OCI-LY7 (cell line): Measurements from ENCODE around the gene BICRAL. TPM values are rescaled to one million over a fixed set of nuclear protein-coding genes. Genes with fewer than 3 reads are reported as not detected.

ENCODE experiments used
- BruUV-seq: library from RNA; stranded (reverse); fragments of 400-500 nt; replicated peaks from 2 replicates; lab custom pipeline; 2021; lab: Mats Ljungman, UMichigan
- CTCF ChIA-PET: fragments of 300-600 bp; sonication (Branson Sonifier 250); formaldehyde crosslinking; loops from one replicate; lab custom pipeline; 2022; ENCODE audit warnings: antibody characterized with exemption; ENCODE audit not compliant: unreplicated experiment; lab: Charles Lee
- POLR2A ChIA-PET: fragments of 300-600 bp; sonication (Branson Sonifier 250); formaldehyde crosslinking; loops from one replicate; lab custom pipeline; 2022; ENCODE audit warnings: antibody characterized with exemption; lab: Charles Lee
- DNase-seq: peaks from one replicate; pipeline ENCODE4 v3.0.0-alpha.2; 2015; ENCODE audit warnings: low spot score
- H2AFZ ChIP-seq: fragments of 200-600 bp; sonication (generic), shearing (Covaris generic); 2 replicates; pipeline ENCODE4 v1.6.1; 2014; ENCODE audit warnings: mild to moderate bottlenecking, antibody characterized with exemption, low read length, moderate library complexity
- H3K27ac ChIP-seq: fragments of 200-600 bp; sonication (generic); 2 replicates; pipeline ENCODE4 v1.5.1; 2014; ENCODE audit warnings: mixed run types, low read depth, mild to moderate bottlenecking, moderate library complexity, low read length, inconsistent platforms; ENCODE audit not compliant: poor library complexity, severe bottlenecking
- H3K36me3 ChIP-seq: fragments of 200-600 bp; sonication (generic); 2 replicates; pipeline ENCODE4 v1.6.1; 2014; ENCODE audit warnings: mild to moderate bottlenecking, antibody characterized with exemption, low read length, moderate library complexity, mixed read lengths; ENCODE audit not compliant: insufficient read depth
- H3K4me1 ChIP-seq: fragments of 200-600 bp; sonication (generic); 2 replicates; pipeline ENCODE4 v1.5.1; 2014; ENCODE audit warnings: mild to moderate bottlenecking, low read length; ENCODE audit not compliant: insufficient read depth, poor library complexity, severe bottlenecking
- H3K4me2 ChIP-seq: fragments of 200-600 bp; sonication (generic); 2 replicates; pipeline ENCODE4 v1.6.1; 2014; ENCODE audit warnings: mild to moderate bottlenecking, low read length
- H3K4me3 ChIP-seq: fragments of 200-600 bp; sonication (generic); 2 replicates; pipeline ENCODE4 v1.5.1; 2014; ENCODE audit warnings: mild to moderate bottlenecking, low read depth, low read length; ENCODE audit not compliant: poor library complexity, severe bottlenecking
- H3K79me2 ChIP-seq: fragments of 200-600 bp; sonication (generic); 2 replicates; pipeline ENCODE4 v1.6.1; 2016; ENCODE audit warnings: low read depth, mild to moderate bottlenecking, low read length, moderate library complexity, mixed read lengths; ENCODE audit not compliant: insufficient read depth
- H3K9me2 ChIP-seq: fragments of 200-600 bp; sonication (generic); 2 replicates; pipeline ENCODE4 v1.6.1; 2016; ENCODE audit warnings: mild to moderate bottlenecking, low read length, mixed read lengths; ENCODE audit not compliant: insufficient read depth
- H3K9me3 ChIP-seq: fragments of 200-600 bp; sonication (generic); 2 replicates; pipeline ENCODE4 v1.6.1; 2014; ENCODE audit warnings: mild to moderate bottlenecking, mixed run types, low read length, mixed read lengths
- H4K20me1 ChIP-seq: fragments of 200-600 bp; sonication (generic); 2 replicates; pipeline ENCODE4 v1.6.1; 2014; ENCODE audit warnings: mild to moderate bottlenecking, antibody characterized with exemption, low read length, moderate library complexity, mixed read lengths; ENCODE audit not compliant: insufficient read depth
- EZH2phosphoT487 ChIP-seq: fragments of 200-600 bp; sonication (generic); IDR thresholded peaks from 2 replicates; pipeline ENCODE4 v1.6.1; 2018; ENCODE audit warnings: low read depth, borderline replicate concordance, mild to moderate bottlenecking, mixed run types, antibody characterized with exemption, low read length, moderate library complexity, mixed read lengths
- intact Hi-C: fragments of 100-400 bp; cut with micrococcal nuclease; formaldehyde crosslinking; loops from one replicate; pipeline ENCODE4 v1.10.0; 2022; ENCODE audit not compliant: unreplicated experiment
- total RNA-seq, 2 experiments: library from RNA; depleted of rRNA in 1 of 2; stranded (reverse); fragments of >200 nt in 1 of 2; shearing (Covaris generic) in 1 of 2; gene quantifications; 2 replicates each; pipeline ENCODE4 v1.2.3, GENCODE V29; 2014 to 2022
- TF ChIP-seq, protein P1 (sequence below): fragments of 200-600 bp; sonication (generic); conservative IDR thresholded peaks from 2 replicates; pipeline ENCODE4 v1.5.1; 2014; ENCODE audit warnings: mild to moderate bottlenecking, antibody characterized with exemption, low read length, moderate library complexity, mixed read lengths

The BICRAL gene
- total RNA-seq, 2 experiments from 2014 or later, result 10.3 to 25.7 TPM

DNA sequence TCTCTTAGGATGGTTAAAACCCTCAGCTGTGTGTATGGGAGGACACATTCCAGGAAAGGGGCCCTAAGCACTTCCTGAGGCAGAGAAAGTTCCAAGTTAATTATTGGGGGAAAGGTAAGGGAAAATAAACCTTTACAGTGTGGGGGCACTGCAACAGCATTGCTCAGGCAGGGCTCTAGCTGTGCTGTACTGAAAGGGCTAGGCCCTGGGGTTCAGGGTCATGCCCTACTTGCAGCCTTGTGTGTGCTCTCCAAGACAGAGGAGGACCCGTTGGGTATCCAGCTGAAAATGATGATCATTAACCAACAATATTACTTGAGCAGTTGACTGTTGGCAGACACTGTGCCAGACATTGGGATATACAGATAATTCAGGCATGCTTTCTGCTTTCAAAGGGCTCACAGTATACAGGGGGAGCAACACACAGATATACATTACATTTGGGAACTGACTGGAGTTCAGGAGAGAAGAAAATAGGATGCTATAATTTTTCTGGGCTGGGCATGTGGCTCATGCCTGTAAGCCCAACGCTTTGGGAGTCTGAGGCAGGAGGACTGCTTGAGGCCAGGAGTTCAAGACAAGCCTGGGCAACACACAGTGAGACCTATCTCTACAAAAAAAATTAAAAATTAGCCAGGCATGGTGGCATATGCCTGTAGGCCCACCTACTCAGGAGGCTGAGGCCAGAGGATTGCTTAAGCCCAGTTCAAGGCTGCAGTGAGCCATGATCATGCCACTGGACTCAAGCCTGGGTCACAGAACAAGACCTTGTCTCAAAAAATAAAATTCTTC, 88.5 kb downstream of the BICRAL start:
- no peaks in the 10 kb centered on the region for H4K20me1 ChIP-seq
- peaks cover 14% of the 10 kb centered on the region for H3K4me1 ChIP-seq
- POLR2A ChIA-PET, result interaction anchor here (0.6 kb wide), 1 partner anchor 127 kb away, joined by 3 read pairs; no protein-coding TSS in a partner anchor
- H2AFZ ChIP-seq, result no peak overlapping the region
- no peak overlapping the region for H3K4me3 ChIP-seq
- CTCF ChIA-PET, result interaction anchor here (0.5 kb wide), 1 partner anchor 15 kb away, joined by 4 read pairs; no protein-coding TSS in a partner anchor
- no TSS peak for BruUV-seq
- DNase-seq, result no peak
- intact Hi-C loops, result no loop called here
- H3K4me2 ChIP-seq, result no peak overlapping the region
- H3K36me3 ChIP-seq, result peaks cover 41% of the 10 kb centered on the region
- H3K79me2 ChIP-seq, result no peaks in the 10 kb centered on the region
- H3K9me3 ChIP-seq, result no peaks in the 10 kb centered on the region
- no peak for TF ChIP-seq EZH2phosphoT487
- TF ChIP-seq, protein P1, sequence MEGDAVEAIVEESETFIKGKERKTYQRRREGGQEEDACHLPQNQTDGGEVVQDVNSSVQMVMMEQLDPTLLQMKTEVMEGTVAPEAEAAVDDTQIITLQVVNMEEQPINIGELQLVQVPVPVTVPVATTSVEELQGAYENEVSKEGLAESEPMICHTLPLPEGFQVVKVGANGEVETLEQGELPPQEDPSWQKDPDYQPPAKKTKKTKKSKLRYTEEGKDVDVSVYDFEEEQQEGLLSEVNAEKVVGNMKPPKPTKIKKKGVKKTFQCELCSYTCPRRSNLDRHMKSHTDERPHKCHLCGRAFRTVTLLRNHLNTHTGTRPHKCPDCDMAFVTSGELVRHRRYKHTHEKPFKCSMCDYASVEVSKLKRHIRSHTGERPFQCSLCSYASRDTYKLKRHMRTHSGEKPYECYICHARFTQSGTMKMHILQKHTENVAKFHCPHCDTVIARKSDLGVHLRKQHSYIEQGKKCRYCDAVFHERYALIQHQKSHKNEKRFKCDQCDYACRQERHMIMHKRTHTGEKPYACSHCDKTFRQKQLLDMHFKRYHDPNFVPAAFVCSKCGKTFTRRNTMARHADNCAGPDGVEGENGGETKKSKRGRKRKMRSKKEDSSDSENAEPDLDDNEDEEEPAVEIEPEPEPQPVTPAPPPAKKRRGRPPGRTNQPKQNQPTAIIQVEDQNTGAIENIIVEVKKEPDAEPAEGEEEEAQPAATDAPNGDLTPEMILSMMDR, result no peak
- H3K27ac ChIP-seq, result no peak overlapping the region
- H3K9me2 ChIP-seq, result no peaks in the 10 kb centered on the region

DNA sequence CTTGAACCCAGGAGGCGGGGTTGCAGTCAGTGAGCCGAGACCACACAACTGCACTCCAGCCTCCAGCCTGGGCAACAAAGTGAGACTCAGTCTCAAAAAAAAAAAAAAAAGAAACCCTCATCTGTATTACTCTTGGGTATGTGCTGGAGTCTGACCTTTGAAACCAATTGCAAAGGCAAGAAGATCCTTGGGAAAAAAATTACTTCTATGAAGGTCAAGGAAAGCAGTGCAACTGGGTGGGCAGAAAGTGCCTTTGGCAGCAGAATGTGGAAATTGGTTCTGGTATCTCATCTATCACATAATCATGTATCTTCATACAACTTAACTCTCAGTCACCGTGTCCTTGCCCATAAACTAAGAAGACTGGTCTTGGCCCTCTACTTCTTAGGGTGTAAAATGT, 89.9 kb downstream of the BICRAL start:
- H3K4me2 ChIP-seq, result peak overlapping the region; percentile 50
- peak; percentile 61 for DNase-seq
- no peak overlapping the region for H3K4me3 ChIP-seq
- ChIA-PET CTCF (no interaction called here), POLR2A (interaction anchor here (0.6 to 0.9 kb wide), 3 partner anchors 8 to 142 kb away, joined by 3 to 5 read pairs (median 4); no protein-coding TSS in a partner anchor)
- H3K9me2 ChIP-seq, result no peaks in the 10 kb centered on the region
- H3K36me3 ChIP-seq, result peaks cover 28% of the 10 kb centered on the region
- H3K4me1 ChIP-seq, result peaks cover 14% of the 10 kb centered on the region
- TF ChIP-seq, protein P1, result no peak
- TF ChIP-seq EZH2phosphoT487, result no peak
- BruUV-seq, result no TSS peak
- no peaks in the 10 kb centered on the region for H3K9me3 ChIP-seq
- intact Hi-C loops, result no loop called here
- no peaks in the 10 kb centered on the region for H3K79me2 ChIP-seq
- H2AFZ ChIP-seq, result peak overlapping the region; percentile 25; the same call in 1 of the 2 replicates
- H3K27ac ChIP-seq, result peak overlapping the region; percentile 38
- no peaks in the 10 kb centered on the region for H4K20me1 ChIP-seq

DNA sequence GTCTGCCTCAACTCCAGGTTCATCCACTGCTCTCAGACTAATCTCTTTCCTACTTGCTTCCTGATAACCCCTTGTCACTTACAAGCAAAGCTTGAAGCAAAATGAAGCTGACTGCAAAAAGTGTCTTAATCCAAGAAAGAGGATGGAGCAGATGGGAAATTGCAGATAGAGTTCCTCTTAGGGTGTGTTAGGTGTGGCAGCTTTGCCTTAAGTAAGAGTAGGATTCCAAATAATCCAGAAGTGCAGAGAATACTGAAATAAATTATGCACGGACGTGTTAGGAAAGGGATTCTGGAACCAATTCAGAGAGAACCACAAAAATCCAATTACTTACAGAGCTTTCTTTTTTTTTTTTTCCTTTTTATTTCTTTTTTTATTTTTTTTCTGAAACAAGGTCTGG, 91.5 kb downstream of the BICRAL start:
- POLR2A ChIA-PET, result interaction anchor here (0.5 to 1.0 kb wide), 6 partner anchors 84 to 158 kb away, joined by 3 to 7 read pairs (median 3); partner anchors contain the start of gene TBCC

More for the DNA sequence above, 91.5 kb downstream of the BICRAL start:
- no peaks in the 10 kb centered on the region for H3K9me2 ChIP-seq
- no peaks in the 10 kb centered on the region for H3K9me3 ChIP-seq
- TF ChIP-seq EZH2phosphoT487, result no peak
- TF ChIP-seq, protein P1, result no peak
- no peak overlapping the region for H2AFZ ChIP-seq
- H4K20me1 ChIP-seq, result no peaks in the 10 kb centered on the region
- no peak overlapping the region for H3K4me2 ChIP-seq
- BruUV-seq, result no TSS peak
- peaks cover 13% of the 10 kb centered on the region for H3K36me3 ChIP-seq
- CTCF ChIA-PET, result no interaction called here
- intact Hi-C loops, result no loop called here
- H3K79me2 ChIP-seq, result no peaks in the 10 kb centered on the region
- H3K4me1 ChIP-seq, result peaks cover 20% of the 10 kb centered on the region
- H3K27ac ChIP-seq, result no peak overlapping the region
- DNase-seq, result no peak
- H3K4me3 ChIP-seq, result no peak overlapping the region
